SK-MEL-5 (cell line): ENCODE measurements around the gene FUT7. TPM values are rescaled to one million over a fixed set of nuclear protein-coding genes. Genes with fewer than 3 reads are reported as not detected.

Experiments used
- DNase-seq: peaks from one replicate; pipeline ENCODE4 v3.0.0-alpha.2; 2016; ENCODE audit warnings: low read depth, low spot score
- in situ Hi-C: cut with HindIII; loops from 2 replicates; pipeline ENCODE4 v1.10.0; 2016; ENCODE audit warnings: low sequenced_read_pairs, high pct_unique_total_duplicates, low pct_unique_long_range_greater_than_20kb
- total RNA-seq: library from RNA; depleted of rRNA; stranded (reverse); fragments of >200 nt; shearing (Covaris generic); gene quantifications from 2 replicates; pipeline ENCODE4 v1.2.3, GENCODE V29; 2014

The FUT7 gene
- total RNA-seq, 1 experiment from 2014 or later = not detected

DNA sequence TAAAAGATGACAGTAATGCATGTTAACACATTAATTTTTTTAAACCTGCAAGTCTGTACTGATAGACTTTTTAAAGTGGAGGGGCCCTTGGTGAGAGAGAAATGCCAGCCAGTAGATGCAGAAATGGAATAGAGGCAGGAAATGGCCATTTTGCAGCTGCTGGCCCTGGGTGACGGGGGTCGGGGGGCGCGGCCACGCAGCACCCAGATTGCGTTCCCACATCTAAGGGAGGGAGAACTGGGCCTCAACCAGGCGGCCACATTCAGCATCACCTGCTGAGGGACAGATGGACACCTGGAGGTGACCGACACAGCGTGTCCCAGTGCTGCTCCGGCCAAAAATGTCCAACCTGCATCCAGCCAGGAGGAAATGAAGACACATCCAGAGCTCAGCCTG lies 29.2 kb downstream of the FUT7 start:
- in situ Hi-C loops = no loop called here
- no peak for DNase-seq

DNA sequence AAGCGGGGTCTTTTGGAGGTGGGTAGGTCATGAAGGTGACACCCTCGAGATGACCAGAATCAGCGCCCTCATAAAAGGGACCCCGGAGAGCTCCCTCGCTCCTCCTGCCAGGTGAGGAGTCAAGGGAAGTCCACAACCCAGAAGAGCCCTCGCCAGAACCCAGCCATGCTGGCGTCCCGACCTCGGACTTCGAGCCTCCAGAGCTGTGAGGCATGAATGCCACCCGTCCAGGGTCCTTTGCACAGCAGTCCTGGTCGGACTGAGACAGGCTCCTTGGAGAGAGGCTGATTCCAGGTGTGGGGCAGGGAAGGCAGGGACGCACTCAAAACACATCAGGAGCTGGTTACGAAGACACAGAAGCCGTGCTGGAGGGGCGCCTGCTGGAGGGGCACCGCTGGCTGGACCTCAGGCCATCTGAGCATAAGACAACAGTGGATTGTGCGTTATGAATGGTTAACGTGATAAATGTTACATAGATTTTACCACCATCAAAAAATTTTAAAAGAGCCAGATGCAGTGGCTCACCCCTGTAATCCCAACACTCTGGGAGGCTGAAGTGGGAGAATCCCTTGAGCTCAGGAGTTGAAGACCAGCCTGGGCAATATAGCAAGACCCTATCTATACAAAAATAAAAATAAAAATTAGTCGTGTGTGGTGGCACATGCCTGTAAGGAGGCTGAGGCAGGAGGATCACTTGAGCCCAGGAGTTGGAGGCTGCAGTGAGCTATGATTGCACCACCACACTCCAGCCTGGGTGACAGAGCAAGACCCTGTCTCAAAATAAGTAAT lies 29.8 kb downstream of the FUT7 start:
- in situ Hi-C loops = no loop called here

DNA sequence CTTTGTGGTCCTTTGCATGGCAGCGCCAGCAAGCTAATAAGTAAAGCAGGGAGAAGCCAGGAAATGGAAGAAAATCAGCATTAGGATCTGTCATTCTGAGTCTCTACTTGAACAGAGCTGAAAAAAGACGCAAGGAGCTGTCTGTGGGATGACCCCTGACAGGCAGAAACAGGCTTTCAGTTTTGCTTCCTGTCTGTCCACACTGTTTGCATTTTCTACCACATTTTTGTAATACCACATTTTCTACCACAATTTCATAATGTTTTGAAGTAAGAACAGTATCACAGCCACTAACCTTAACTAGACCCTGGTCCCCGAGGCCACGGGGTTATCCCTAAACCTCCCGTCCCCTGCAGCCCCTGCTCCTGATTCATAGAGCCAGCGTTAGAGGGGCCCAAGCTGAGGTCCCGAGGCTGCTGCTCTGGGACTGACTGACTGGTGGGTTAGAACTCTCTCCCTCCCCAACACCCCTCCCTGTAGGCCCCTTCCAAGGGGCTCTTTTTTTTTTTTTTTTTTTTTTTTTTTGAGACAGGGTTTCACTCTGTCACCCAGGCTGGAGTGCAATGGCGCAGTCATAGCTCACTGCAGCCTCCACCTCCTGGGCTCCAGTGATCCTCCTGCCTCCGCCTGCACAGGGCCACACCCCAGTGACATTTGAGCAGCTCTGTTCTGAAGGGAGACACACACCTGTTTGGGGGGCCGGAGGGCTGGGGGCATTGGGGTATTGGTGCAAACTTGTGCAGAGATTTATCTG lies 31.5 kb downstream of the FUT7 start:
- no peak for DNase-seq
- in situ Hi-C loops = no loop called here

More for the DNA sequence above, 29.8 kb downstream of the FUT7 start:
- DNase-seq = no peak

DNA sequence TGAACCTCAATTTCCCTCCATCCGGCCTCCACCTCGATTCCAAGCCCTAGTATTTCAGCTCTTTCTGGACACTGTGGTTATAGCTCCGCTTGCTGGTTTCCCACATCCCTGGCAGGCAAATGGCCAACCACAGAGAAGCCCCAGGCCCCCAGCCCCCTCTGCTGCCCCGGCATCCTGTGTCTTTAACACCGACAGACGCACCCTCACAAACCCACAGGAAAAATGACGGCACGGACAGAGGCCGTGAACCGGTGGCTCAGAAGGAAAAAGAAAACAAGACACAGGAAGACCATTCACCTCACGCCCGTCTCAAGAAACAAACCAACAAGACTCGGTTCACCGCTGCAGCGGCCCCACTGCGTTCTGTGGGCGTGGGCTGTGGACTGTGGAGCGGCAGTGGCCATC lies 34.1 kb downstream of the FUT7 start:
- in situ Hi-C loops = no loop called here
- no peak for DNase-seq

DNA sequence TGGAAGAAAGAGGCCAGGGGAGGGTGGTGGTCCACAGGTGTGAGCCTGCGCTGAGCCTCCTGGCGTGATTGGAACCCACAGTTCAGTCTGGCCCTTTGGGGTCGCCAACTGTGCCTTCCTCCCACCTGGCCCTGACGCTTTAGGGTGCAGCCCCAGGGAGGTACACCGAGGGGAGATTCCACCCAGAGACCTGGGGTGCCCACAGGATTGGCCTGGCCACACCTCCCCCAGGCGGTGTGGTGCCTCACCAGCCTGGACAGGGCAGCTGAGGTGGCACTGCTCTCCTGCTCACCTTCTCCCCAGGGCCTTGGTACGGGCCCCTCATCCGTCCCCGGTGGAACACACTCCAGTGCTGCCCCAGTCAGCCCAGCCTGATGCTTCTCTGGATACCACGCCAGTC lies 34.5 kb downstream of the FUT7 start:
- in situ Hi-C loops = no loop called here
- DNase-seq = no peak

DNA sequence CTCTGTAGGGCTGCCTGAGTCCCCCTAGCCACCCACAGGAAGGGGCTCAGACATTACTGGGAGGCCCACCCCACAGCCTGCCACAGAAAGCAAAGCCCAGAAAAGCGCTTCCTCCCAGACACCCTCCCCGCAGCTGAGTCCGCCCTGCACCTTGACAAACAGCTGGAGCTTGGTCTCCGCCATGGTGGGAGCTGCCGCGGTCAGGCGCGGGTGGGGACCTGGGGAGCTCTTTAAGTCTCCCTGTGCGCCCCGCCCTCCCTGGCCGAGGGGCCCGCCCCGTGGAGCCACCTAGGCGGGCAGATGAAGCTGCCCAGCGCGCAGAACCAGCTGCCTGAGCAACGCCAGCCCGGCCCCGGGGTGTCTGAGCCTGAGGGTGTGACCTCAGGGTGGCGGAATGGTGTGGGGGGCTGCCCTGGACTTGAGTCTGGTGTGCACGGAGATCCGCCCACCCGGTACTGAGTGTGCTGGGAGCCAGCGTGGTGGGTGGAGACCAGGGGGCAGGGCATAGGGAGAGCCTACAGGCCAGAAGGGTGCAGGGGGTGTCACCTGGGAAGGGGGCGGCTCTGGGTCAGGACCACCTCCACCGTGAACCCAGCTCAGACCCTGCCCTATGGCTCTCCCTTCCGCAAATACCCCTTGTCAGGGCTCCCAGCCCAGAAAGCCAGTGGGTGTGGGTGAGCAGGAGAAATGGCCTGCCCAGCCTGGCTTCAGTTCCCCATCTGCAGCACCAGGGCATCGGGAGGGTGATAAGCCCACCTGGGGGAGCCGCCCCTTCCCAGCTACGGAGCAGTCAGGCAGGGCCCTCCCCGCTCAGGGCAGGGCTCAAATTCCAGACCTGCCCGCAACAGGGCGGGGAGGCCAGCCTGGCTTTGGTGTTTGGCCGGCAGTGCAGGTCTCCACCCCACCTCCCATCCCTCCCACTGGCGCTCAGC lies 35.3 kb downstream of the FUT7 start, which contains the start of gene CLIC3:
CLIC3 (minus strand) TSS at position 208 of the 932 bp plus-strand sequence; CDS start at position 183, 25 bp downstream.
- DNase-seq = no peak
- in situ Hi-C loops = no loop called here

DNA sequence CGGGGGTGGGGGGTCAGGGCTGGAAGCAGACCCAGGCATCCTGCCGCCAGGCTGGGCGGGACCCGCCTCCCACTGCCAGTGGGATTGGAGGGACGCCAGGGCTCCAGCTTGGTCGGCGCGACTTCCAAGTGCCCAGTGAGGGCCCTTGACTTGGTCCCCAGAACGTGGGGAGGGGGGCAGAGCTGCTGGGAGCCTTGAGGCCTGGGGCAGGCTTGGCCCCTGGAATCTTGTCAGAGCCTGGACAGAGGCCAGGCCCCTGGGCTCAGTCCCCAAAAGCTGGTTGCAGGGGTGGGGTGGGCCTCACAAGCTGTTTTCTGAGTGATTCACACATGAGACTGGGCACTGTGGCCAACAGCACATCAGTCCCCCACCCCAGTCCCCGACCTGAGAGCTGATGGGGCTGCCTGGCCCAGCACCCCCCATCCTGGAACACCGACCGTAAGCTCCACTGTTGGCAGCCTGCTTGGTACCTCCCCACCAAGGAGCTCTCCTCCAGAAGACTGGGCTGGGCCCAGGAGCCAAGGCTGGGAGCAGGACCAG lies 36.0 kb downstream of the FUT7 start:
- no peak for DNase-seq

DNA sequence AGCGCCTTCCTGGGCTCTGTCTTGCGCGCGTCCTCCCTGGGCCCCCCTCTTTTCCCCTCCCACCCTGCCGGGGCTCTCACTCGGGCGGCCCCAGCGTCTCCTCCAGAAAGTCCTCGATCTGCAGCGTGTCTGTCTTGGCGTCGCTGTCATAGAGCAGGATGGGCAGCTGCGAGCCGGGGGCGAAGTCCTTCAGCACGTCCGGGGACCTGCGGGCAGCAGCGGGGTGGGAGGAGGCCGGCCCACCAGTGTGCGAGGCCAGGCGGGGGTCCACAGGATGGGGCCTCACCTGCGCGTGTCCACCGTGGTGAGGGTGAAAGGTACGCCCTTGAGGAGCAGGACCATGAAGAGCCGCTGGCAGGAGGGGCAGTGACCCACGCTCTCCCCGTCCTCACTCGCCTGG lies 36.5 kb downstream of the FUT7 start:
- in situ Hi-C loops = no loop called here
- DNase-seq = no peak

More for the DNA sequence above, 36.0 kb downstream of the FUT7 start:
- in situ Hi-C loops = no loop called here

DNA sequence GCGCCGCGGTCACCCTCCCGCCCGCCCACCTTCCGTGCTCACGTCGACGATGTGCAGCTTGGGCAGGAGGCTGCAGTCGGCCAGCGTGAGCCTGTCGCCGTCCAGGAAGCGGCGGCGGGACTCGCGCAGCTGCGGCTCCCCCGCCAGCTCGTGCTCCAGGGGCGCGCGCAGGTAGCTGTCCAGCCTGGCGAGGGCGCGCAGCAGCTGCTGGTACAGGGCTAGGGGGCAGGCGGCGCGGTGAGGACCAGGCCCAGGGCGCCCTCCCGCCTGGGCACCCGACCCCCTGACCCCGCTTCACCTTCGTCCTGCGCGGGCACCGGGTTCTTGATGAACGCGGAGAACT lies 37.0 kb downstream of the FUT7 start:
- DNase-seq = no peak
- in situ Hi-C loops = no loop called here

DNA sequence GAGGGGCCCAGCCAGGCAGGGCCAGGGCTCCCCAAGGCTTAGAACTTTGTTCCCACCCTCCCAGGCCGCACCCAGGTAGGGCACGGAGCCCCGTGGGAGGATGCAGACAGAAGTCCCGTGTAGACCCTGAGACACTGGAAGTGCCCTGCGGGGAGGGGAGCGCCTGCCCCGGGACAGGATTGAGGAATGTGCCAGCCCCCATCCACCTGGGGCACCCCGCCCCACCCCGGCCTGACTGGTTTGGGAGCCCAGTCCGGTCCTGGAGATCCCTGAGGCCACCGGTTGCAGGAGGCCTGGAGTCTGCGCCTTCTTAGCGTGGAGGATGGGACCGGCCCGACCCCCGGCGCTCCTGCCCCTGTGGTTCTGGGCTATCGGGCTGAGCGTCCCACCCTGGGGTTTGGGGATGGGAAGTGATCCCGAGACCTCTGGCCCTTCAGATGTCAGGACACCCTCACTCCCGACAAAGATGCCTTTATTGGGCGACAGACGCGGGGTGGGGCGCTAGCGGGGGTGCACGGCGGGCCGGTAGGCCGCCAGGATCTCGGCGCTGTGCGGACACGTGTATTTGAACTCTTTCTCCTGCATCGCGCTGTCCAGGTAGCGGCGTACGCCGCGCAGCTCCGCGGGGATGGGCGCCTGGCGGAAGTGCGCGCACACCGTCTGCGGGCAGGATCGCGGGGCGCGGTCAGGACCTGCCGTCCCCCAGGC lies 37.6 kb downstream of the FUT7 start:
- DNase-seq = no peak
- in situ Hi-C loops = no loop called here

DNA sequence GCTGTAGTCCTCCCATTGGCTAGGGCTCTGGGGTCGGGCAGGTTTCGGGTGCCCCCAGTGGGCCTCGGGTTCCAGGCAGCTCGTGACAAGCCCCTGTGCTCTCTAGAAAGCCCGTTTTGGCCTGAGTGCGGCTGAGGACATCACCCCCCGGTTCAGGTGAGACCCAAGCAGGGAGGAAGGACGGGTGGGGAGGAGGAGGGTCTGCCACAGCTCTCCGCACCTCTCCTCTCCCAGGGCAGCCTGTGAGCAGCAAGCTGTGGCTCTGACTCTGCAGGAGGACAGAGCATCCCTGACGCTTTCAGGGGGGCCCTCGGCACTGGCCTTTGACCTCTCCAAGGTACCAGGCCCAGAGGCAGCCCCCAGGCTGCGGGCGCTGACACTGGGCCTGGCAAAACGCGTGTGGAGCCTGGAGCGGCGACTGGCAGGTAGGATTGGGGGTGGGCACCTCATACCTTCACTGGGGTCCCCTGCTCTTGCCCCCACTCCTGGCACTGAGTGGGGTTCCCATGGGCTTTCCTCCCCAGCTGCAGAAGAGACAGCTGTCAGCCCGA lies 39.0 kb downstream of the FUT7 start:
- in situ Hi-C loops = no loop called here
- DNase-seq = no peak

DNA sequence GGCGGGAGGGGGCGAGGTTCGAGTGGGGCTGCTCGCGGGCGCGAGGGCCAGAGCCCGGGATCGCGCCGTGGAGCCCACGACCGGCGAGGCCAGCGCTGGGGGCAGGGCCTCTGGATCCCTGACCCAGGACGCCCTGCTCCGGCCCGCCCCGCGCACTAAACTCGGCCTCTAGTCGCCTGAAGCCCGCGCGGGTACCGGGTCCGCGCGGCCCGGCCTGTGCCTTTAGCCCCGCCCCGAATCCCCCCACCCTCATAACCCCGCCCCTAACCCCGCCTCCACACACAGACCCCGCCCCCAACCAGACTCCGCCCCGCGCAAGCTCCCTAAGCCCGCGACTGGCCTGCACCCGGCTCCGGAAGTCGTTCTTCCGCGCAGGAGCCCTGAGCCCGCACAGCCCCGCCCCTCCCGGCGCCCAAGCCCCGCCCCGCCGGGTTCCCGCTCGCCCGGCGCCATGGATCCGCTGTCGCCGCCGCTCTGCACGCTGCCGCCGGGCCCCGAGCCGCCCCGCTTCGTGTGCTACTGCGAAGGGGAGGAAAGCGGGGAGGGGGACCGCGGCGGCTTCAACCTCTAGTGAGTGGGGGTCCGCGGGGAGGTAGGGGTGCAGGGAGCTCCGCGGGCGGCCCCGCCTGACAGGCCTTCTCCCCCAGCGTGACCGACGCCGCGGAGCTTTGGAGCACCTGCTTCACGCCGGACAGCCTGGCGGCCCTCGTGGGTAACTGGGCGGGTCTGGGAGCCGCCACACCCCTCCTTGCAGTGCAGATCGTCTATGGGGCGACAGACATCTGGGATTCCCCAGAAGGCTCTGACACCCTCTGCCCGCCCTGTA lies 39.7 kb downstream of the FUT7 start, which contains the start of gene PAXX:
PAXX (plus strand) TSS at position 430 of the 826 bp plus-strand sequence; CDS start at position 452, 22 bp downstream.
- in situ Hi-C loops = no loop called here
- peak; percentile 90 for DNase-seq

DNA sequence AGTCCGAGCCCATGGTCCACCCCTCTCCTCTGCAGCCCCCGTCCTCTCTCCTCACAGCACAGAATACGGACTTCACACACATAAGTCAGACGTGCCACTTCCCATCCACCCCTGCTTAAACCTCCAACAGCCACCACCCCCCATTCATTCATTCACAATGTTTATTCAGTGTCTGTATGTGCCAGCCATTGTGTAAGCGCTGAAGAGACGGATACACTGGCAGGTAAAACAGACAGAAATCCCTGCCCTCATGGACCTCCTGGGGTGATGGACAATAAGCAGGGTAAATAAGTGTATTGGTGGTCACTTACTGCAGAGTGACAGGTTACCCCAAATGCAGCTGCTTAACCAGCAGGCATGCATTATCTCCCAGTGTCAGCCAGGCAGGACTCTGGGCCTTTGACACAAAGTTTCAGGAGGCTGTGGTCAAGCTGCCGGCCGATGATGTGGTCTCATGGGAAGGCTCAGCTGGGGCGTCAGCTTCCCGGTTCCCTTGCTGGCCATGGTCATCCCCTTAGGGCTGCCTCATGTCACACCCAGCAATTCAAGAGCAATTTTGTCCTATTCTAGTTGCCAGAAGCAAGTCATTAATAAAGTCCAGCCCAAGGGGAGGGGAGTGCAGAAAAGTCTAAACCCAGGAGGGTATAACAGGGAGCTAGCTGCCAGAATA lies 41.5 kb downstream of the FUT7 start:
- in situ Hi-C loops = no loop called here
- DNase-seq = no peak

DNA sequence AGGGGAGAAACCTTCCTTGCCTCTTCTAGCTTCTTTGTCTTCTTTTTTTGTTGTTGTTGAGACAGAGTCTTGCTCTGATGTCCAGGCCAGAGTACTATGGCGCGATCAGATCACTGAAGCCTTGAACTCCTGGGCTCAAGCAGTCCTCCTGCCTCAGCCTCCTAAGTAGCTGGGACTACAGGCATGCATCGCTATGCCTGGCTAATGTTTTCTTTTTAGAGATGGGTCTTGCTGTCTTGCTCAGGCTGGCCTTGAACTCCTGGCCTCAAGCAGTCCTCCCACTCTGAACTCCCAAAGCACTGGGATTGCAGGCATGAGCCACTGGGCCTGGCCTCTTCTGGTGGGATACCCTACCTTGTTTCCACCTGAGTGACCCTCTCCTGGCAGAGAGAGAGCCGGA lies 43.0 kb downstream of the FUT7 start:
- in situ Hi-C loops = no loop called here
- no peak for DNase-seq

DNA sequence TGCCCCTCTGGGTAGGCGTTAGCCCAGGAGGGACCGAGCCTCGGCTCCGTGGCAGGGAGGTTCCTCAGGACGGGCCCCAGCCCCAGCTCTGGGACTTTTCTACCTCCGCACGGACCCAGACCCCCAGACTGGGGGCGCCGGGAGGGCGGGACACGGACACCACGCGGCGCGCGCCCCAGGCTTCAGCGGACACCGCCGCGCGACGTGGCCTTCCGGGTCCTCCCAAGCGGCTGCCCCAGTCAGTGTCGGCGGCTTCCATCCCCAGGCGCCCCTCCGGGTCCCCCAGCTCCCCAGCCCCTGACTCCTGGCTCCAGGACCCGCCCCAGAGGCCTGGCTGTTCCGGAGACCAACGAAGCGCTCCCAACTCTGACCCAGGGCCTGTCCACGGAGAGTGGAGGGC lies 46.0 kb downstream of the FUT7 start:
- DNase-seq = no peak
- in situ Hi-C loops = no loop called here
